Left colon (tissue), 2 donors: ENCODE measurements around the gene HOXD12. TPM values are rescaled to one million over a fixed set of nuclear protein-coding genes. Genes with fewer than 3 reads are reported as not detected.

ENCODE experiments used
- ATAC-seq: fragments of 200-7000 bp; cut with Tn5 transposase; one replicate; pipeline ENCODE4 v1.9.1; 2020; ENCODE audit warnings: mild to moderate bottlenecking, moderate library complexity
- DNase-seq, 2 donors: peaks; one replicate each; pipeline ENCODE4 v3.0.0-alpha.2; 2020
- intact Hi-C, 2 donors: fragments of 100-400 bp; cut with DNase I in 1 of 2; cut with micrococcal nuclease in 1 of 2; formaldehyde crosslinking; loops; one replicate each; pipeline versions ENCODE4 v1.11.2 to v1.14.0; 2022; cut with DNase I, micrococcal nuclease
- total RNA-seq, 2 donors: library from RNA; stranded (reverse); fragmentation: NEBNext Ultra II Directional; extraction: Animal tissue kit (Norgen Biotek cat#: 25700); gene quantifications; one replicate each; pipeline ENCODE4 v1.2.1, GENCODE V29; 2021
- donor health status: DM: no; HTN: no; CAD: no.
- donor health status: DM: yes; HTN: yes; CAD: no.

HOXD12 gene
- total RNA-seq, 2 donors from 2014 or later, result not detected

GRCh38 chr2:176101216-176101830 is 1.7 kb downstream of the HOXD12 start:
- intact Hi-C loops, result no loop called here

GRCh38 chr2:176101842-176102241 is 2.2 kb downstream of the HOXD12 start:
- DNase-seq, result no peak
- intact Hi-C loops, result no loop called here
- no peak for ATAC-seq

More at GRCh38 chr2:176101216-176101830, 1.7 kb downstream of the HOXD12 start:
- ATAC-seq (no peak), DNase-seq (no peak)

- DNase-seq, result no peak
- intact Hi-C loops, result no loop called here
- no peak for ATAC-seq
Measured at GRCh38 chr2:176102309-176102866, 2.8 kb downstream of the HOXD12 start.

- intact Hi-C loops, result no loop called here
- no peak for DNase-seq
- no peak for ATAC-seq
Measured at GRCh38 chr2:176103194-176103593, 3.6 kb downstream of the HOXD12 start.

DNA sequence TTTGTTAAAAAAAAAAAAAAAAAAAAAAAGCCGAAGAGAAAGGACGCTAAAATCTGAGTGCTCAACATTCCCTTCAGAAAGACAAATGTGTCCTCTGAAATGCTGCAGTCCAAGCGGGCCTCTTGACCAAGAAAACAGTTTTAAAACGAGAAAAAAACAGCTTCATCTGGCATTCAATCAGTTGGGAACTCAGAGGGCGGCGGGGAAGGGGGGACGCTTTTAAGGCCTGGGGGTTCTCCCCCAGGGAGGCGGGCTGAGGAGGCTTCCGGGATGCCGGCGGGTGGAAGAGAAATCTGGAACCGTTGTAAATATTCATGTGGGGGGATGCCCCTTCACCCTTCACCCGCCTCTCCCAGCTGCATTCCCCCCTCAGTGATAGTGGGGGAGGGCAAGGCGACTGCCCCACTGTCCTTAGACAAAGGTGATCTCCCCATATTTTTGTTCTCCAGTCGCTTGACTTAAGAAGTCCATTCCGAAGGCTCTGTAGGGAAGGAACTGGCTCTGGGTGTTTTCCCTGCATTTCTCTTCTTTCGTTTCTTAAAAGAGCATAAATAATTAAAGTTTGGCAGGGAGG is 4.2 kb downstream of the HOXD12 start:
- peak in 1 of 2 donors; percentile 6 for DNase-seq
- intact Hi-C loops, result no loop called here
- ATAC-seq, result no peak

GRCh38 chr2:176104316-176105077 is 4.9 kb downstream of the HOXD12 start:
- intact Hi-C loops, result no loop called here
- DNase-seq (peak in 1 of 2 donors; percentile 27), ATAC-seq (peak; percentile 9)

DNA sequence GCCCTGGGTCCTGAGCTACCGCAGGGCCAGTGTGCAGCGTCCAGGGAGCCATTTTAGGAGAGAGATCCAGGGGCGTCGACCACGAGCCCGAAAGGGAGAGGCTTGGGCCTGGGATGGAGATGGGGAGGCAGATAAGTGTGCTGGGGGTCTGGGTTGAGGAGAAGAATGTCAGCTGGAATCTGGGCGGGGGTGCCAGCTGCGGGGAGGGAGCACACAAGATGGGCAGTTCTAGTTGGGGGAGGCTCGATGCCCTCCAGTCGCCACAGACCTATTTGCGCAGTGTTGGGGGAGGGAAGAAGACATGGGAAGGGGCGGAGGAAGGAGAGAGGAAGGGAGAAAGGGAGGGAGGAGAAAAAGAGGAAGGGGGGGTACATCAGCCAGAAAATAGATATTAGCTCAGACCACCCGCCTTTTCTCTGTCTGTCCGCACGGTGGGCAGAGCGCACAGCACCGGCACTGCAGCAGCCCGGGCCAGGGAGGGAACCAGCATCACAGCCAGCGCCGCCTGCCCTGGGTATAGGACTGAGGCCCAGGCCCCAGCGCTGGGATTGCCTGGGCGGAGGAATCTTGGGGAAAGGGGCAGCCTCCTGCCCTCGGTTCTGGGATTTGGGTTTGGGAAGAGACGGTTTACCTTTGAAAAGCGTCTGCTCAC is 5.6 kb downstream of the HOXD12 start:
- DNase-seq, result peak in 1 of 2 donors; percentile 11

GRCh38 chr2:176105730-176106580 is 6.4 kb downstream of the HOXD12 start:
- DNase-seq (peak in 1 of 2 donors; percentile 6), ATAC-seq (no peak)
- intact Hi-C loops, result no loop called here

More for the DNA sequence above, 5.6 kb downstream of the HOXD12 start:
- intact Hi-C loops, result no loop called here
- ATAC-seq, result no peak

DNA sequence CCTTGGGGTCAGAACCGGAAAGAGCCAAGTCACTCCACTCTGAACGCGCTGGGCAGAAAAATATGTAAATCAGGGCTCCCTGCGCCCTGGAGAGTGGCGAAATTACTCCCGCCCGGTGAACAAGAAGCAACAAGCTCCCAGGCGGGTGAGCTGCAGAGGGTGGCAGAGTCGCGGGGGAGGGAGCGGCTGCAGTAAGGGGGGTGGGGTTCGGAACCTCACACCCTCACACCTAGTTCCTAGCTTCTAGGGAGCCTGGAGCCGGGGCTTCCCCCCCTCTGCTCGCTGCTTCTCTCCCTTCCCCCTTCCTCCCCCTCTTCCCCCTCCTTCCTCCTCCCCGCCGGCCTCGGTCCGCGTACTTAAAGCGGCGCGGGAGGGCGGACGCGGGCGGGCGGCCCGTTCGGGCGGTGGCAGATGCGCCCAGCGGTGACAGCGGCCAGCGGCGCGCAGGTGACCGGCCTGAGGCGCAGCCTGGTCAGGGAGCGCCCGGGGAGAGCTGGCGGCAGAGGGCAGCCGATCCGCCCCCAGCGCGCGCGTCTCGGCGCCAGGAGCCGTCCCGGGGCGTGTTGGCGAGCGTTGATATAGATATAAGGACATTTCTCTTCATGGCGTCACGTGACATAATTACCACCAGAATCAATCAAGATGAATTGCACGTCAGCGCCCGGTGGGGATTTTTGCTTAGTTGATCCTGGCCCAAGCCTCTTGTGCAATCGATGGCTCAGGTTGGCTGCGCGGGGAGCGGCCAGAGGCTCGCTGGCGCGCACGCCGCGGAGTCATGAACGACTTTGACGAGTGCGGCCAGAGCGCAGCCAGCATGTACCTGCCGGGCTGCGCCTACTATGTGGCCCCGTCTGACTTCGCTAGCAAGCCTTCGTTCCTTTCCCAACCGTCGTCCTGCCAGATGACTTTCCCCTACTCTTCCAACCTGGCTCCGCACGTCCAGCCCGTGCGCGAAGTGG is 7.3 kb downstream of the HOXD12 start, which contains the start of gene HOXD11:
Gene HOXD11, plus strand, starts transcription at position 700 of the 959 bp plus-strand sequence. Its CDS starts 76 bp downstream, at position 776.
- ATAC-seq, result peak; percentile 58
- intact Hi-C loops, result no loop called here
- peak in 1 of 2 donors; percentile 71 for DNase-seq

- ATAC-seq, result no peak
- peak in 1 of 2 donors; percentile 28 for DNase-seq
- intact Hi-C loops, result no loop called here
Measured at GRCh38 chr2:176107731-176108181, 8.2 kb downstream of the HOXD12 start.

DNA sequence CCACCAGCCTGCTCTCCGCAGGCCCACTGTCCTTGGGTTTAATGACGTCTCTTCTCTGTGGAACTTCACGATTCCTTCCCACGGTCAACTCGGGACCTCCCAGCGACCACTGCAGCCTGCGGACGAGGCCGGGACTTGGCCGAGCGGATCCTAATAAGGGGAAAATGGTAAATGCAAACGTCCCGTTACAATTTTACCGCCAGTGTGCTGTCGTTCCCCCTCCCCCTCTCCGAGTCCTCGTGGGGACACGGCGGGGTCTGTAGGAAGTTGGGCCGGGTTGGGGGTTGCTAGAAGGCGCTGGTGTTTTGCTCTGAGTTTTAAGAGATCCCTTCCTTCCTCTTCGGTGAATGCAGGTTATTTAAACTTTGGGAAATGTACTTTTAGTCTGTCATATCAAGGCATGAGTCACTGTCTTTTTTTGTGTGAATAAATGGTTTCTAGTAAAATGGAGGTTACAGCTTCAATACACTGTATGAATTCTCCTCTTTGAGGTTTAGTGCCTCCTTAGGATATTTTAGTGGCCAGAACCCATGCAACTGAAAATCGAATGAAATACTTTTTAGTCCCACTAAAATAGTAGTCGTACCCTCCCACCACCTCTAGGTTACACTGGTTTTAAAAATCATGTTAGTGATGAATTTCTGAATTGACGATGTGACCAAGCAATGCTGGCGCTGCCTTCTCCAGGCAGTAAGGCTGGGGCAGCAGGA is 9.8 kb downstream of the HOXD12 start:
- DNase-seq (peak in 1 of 2 donors; percentile 4), ATAC-seq (no peak)
- intact Hi-C loops, result no loop called here

DNA sequence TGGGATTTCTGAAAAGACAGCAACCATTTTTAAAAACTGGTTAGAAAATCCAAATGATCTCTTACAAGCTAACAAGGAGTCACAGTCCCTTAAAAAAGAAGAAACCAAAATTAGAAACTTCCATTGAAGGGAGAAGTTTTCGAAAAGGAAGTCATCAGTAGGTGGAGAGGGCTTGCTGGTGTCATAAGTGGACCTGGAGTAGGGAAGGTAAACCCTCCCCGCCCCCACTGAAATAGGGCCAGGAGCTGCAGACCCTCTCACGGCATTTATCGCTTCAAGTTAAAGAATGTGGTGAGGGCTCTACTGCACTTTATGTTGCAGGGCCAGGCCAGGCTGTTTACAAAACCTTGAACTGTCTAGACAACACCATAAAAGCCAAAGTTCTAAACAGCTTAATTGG is 10.4 kb downstream of the HOXD12 start:
- DNase-seq, result no peak
- intact Hi-C loops, result no loop called here
- no peak for ATAC-seq

GRCh38 chr2:176110415-176111308 is 11.1 kb downstream of the HOXD12 start:
- no peak for DNase-seq
- ATAC-seq, result no peak
- intact Hi-C loops, result no loop called here

DNA sequence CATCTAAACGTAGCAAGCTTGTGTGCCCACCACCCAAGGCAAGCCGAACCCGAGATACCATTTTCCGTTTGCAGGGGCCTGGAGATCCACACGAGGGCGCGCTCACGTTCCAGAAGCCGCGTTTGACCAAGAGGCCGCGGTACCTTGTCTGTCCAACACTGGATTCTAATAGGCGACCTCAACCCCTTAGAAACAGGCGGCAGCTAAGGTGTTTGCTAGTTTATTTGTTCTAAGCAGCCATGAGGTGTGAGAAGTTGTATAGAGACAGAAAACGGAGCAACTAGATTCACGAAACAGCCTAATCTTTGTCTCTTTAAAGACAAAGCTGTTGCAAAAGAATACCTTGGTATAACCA is 11.7 kb downstream of the HOXD12 start:
- peak; percentile 29 for ATAC-seq
- peak in 1 of 2 donors; percentile 81 for DNase-seq
- intact Hi-C loops, result no loop called here

GRCh38 chr2:176111846-176112374 is 12.3 kb downstream of the HOXD12 start:
- ATAC-seq (no peak), DNase-seq (no peak)

More at GRCh38 chr2:176111846-176112374, 12.3 kb downstream of the HOXD12 start:
- intact Hi-C loops, result no loop called here
